Measurements from ENCODE around the gene WARS2.
"Not testable (repeated sequence)": the region's sequence is repeated elsewhere in the genome, so short reads cannot be mapped to it uniquely, and the experiment has no call there.

Gene WARS2

GRCh38 chr1:119141660-119142059 is 1.2 kb upstream of the WARS2 start:
- no peaks in the 10 kb centered on the region for H3K9me3 ChIP-seq
- H3K27me3 ChIP-seq, result no peaks in the 10 kb centered on the region
- TF ChIP-seq Cebpa-rat (IDR thresholded peaks at IDR 0.05), result no peak
- peaks cover 6% of the 10 kb centered on the region; the same call in 1 of the 2 replicates for H3K36me3 ChIP-seq
- peaks cover 24% of the 10 kb centered on the region for H3K4me1 ChIP-seq
- peak overlapping the region; percentile 73; the same call in 1 of the 2 replicates for H3K4me3 ChIP-seq
- no peaks in the 10 kb centered on the region for H4K20me1 ChIP-seq
- no peak overlapping the region for H3K9ac ChIP-seq
- H3K27ac ChIP-seq, result no peak overlapping the region
- peak overlapping the region; percentile 91 for H3K4me2 ChIP-seq

- H3K4me2 ChIP-seq, result peak overlapping the region; percentile 91
- peaks cover 6% of the 10 kb centered on the region; the same call in 1 of the 2 replicates for H3K36me3 ChIP-seq
- peak overlapping the region; percentile 73 for H3K4me3 ChIP-seq
- TF ChIP-seq Cebpa-rat (IDR thresholded peaks at IDR 0.05), result no peak
- no peaks in the 10 kb centered on the region for H3K9me3 ChIP-seq
- H3K9ac ChIP-seq, result peak overlapping the region; percentile 94
- no peaks in the 10 kb centered on the region for H3K27me3 ChIP-seq
- H3K27ac ChIP-seq, result peak overlapping the region; percentile 98
- no peaks in the 10 kb centered on the region for H4K20me1 ChIP-seq
- peaks cover 24% of the 10 kb centered on the region for H3K4me1 ChIP-seq
Observed at GRCh38 chr1:119141020-119141424, 569 bp upstream of the WARS2 start.

DNA sequence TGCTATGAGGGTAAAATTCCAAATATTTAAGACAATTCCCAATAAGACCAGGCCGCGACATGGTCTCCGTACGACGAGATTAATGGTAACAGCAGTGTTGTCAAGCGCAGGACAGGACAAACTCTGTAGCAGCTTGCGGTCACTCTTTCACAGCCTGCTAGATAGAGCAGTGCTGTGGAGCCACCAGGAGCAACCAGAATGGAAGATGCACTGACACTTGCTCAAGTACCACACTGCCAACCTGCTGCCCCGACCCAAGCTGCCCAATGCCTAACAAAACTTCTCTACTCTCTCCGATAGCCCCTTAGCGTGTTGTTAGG is 636 bp downstream of the WARS2 start:
- peak overlapping the region; percentile 94 for H3K9ac ChIP-seq
- H3K4me1 ChIP-seq, result peaks cover 24% of the 10 kb centered on the region
- no peaks in the 10 kb centered on the region for H3K27me3 ChIP-seq
- peak overlapping the region; percentile 91 for H3K4me2 ChIP-seq
- H4K20me1 ChIP-seq, result no peaks in the 10 kb centered on the region
- peak overlapping the region; percentile 98 for H3K27ac ChIP-seq
- H3K9me3 ChIP-seq, result no peaks in the 10 kb centered on the region
- H3K36me3 ChIP-seq, result peaks cover 5% of the 10 kb centered on the region; the same call in 1 of the 2 replicates
- TF ChIP-seq Cebpa-rat (IDR thresholded peaks at IDR 0.05), result no peak
- peak overlapping the region; percentile 73 for H3K4me3 ChIP-seq

DNA sequence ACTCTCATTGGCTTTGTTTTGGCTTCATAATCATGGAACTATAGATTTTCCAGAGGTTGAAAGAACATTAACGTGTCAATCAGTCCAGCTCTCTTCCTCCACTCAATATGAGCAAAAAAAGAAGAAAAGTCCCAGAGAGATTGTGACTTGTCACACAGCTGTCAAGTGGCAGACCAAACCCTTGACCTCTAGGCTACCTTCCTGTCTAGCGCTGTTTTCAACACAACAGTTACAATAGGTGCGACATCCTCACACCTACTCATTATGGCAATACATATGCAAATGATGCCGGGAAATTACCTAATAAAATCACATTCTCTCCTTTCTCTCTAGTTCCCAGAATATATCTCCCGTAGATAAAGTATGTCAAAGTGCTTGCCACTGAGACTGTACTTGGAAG is 1.1 kb downstream of the WARS2 start:
- H3K9ac ChIP-seq, result peak overlapping the region; percentile 94; the same call in 1 of the 2 replicates

DNA sequence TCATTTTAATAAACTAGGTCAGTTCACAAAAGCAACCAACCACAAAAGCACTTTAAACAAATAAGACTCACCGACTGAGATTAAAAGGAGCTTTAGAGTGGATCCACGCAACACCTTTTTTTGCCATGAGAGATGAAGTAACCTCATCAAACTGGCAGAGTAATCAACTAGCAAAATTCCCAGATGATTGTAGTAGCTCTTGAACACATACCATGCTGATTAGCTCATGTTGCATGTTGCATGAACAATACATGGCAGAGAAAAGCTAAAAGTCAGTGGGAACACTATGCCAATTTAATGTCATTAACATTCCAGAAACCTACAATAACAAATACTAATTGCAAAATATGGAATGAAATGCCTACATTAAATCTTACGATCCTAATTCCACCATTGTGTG is 4.1 kb downstream of the WARS2 start:
- no peak for TF ChIP-seq Cebpa-rat (IDR thresholded peaks at IDR 0.05)
- H3K9ac ChIP-seq, result no peak overlapping the region
- H3K9me3 ChIP-seq, result no peaks in the 10 kb centered on the region
- no peaks in the 10 kb centered on the region for H3K27me3 ChIP-seq
- H3K4me2 ChIP-seq, result no peak overlapping the region
- H3K36me3 ChIP-seq, result no peaks in the 10 kb centered on the region
- no peak overlapping the region for H3K4me3 ChIP-seq
- no peak overlapping the region for H3K27ac ChIP-seq
- peaks cover 22% of the 10 kb centered on the region for H3K4me1 ChIP-seq
- H4K20me1 ChIP-seq, result no peaks in the 10 kb centered on the region

More for the DNA sequence above, 1.1 kb downstream of the WARS2 start:
- Histone ChIP-seq H3K27ac (no peak overlapping the region; the same call in 1 of the 2 replicates), H3K36me3 (0 out of 2 replicates have a peak, but pooled peaks cover 1% of the 10 kb centered on the region), H3K4me2 (peak overlapping the region; percentile 91), H3K4me3 (peak overlapping the region; percentile 73), H3K4me1 (peaks cover 24% of the 10 kb centered on the region), H3K9me3 (no peaks in the 10 kb centered on the region), H3K27me3 (no peaks in the 10 kb centered on the region), H4K20me1 (no peaks in the 10 kb centered on the region)
- TF ChIP-seq Cebpa-rat (IDR thresholded peaks at IDR 0.05), result no peak

GRCh38 chr1:119133987-119134386 is 6.5 kb downstream of the WARS2 start:
- Histone ChIP-seq H3K27ac (no peak overlapping the region), H4K20me1 (no peaks in the 10 kb centered on the region), H3K4me1 (0 out of 2 replicates have a peak, but pooled peaks cover 7% of the 10 kb centered on the region), H3K9me3 (no peaks in the 10 kb centered on the region), H3K36me3 (no peaks in the 10 kb centered on the region), H3K27me3 (no peaks in the 10 kb centered on the region), H3K4me2 (no peak overlapping the region), H3K9ac (no peak overlapping the region), H3K4me3 (no peak overlapping the region)
- TF ChIP-seq Cebpa-rat (IDR thresholded peaks at IDR 0.05), result no peak

GRCh38 chr1:119132179-119132578 is 8.3 kb downstream of the WARS2 start:
- H3K9me3 ChIP-seq, result no peaks in the 10 kb centered on the region
- no peaks in the 10 kb centered on the region for H3K36me3 ChIP-seq
- H4K20me1 ChIP-seq, result no peaks in the 10 kb centered on the region
- TF ChIP-seq Cebpa-rat (IDR thresholded peaks at IDR 0.05), result no peak
- H3K4me1 ChIP-seq, result 0 out of 2 replicates have a peak, but pooled peaks cover 7% of the 10 kb centered on the region
- no peak overlapping the region for H3K9ac ChIP-seq
- H3K4me2 ChIP-seq, result peak overlapping the region; percentile 32; the same call in 1 of the 2 replicates
- no peaks in the 10 kb centered on the region for H3K27me3 ChIP-seq
- no peak overlapping the region for H3K4me3 ChIP-seq
- H3K27ac ChIP-seq, result no peak overlapping the region

GRCh38 chr1:119125874-119126273 is 14.6 kb downstream of the WARS2 start:
- Histone ChIP-seq H3K36me3 (no peaks in the 10 kb centered on the region), H3K9ac (no peak overlapping the region), H3K27me3 (no peaks in the 10 kb centered on the region), H3K4me1 (no peaks in the 10 kb centered on the region), H3K9me3 (no peaks in the 10 kb centered on the region), H3K4me3 (no peak overlapping the region), H4K20me1 (no peaks in the 10 kb centered on the region), H3K27ac (no peak overlapping the region), H3K4me2 (no peak overlapping the region)
- no peak for TF ChIP-seq Cebpa-rat (IDR thresholded peaks at IDR 0.05)

DNA sequence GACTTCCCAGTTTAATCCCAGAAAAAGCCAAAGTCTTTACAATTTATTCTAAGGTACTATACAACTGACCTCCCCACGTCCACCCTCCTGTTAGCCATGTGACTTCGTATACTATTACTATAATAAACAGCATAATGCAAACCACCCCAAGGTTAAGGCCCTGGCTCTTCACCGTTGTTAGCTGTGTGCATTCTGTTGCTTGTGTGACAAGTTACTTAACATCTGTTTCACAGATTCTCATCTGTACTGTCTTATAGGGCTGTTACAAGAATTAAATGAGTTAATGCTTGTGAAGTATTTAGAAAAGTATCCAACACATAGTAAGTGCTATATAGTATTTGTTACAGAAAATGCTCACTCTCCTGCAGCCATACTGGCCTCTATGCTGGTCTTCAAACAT is 15.7 kb downstream of the WARS2 start:
- no peaks in the 10 kb centered on the region for H3K4me1 ChIP-seq

GRCh38 chr1:119121872-119122271 is 18.6 kb downstream of the WARS2 start:
- H3K4me3 ChIP-seq, H3K4me1 ChIP-seq, H3K4me2 ChIP-seq, H3K27me3 ChIP-seq, H3K36me3 ChIP-seq, H3K9me3 ChIP-seq, H4K20me1 ChIP-seq, H3K27ac ChIP-seq, H3K9ac ChIP-seq: not testable (repeated sequence)

More for the DNA sequence above, 15.7 kb downstream of the WARS2 start:
- no peak overlapping the region for H3K27ac ChIP-seq
- no peaks in the 10 kb centered on the region for H3K27me3 ChIP-seq
- no peaks in the 10 kb centered on the region for H3K9me3 ChIP-seq
- H4K20me1 ChIP-seq, result no peaks in the 10 kb centered on the region
- TF ChIP-seq Cebpa-rat (IDR thresholded peaks at IDR 0.05), result no peak
- H3K4me3 ChIP-seq, result no peak overlapping the region
- no peaks in the 10 kb centered on the region for H3K36me3 ChIP-seq
- no peak overlapping the region for H3K4me2 ChIP-seq
- no peak overlapping the region for H3K9ac ChIP-seq

DNA sequence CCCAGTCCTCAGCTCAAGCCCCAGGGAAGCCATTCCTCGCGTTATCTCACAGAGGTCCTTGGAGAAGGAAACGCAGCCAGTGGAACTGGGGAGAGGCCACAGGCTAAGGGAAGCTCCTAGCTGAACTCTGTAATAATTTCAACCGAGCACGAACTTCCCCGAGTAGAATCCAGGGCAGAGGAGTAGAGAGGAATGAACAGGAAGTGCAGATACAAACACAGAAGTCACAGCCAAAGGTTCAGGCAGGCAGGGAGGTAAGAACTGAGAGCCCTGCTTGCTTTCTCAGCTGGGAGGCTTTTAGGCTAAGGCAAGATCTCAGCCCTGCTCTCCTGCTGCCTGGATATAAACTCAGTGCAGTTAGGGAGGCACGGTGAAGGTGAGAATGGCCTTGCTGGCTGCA is 23.7 kb downstream of the WARS2 start:
- Histone ChIP-seq H3K9ac (no peak overlapping the region), H3K9me3 (no peaks in the 10 kb centered on the region), H3K27me3 (no peaks in the 10 kb centered on the region), H3K4me1 (no peaks in the 10 kb centered on the region), H3K4me3 (no peak overlapping the region), H4K20me1 (no peaks in the 10 kb centered on the region), H3K36me3 (no peaks in the 10 kb centered on the region), H3K4me2 (no peak overlapping the region), H3K27ac (no peak overlapping the region)
- no peak for TF ChIP-seq Cebpa-rat (IDR thresholded peaks at IDR 0.05)
